Central memory CD8-positive, alpha-beta T cell (primary cell): Measurements from ENCODE around the gene GRPEL2.

ENCODE experiments used
- ATAC-seq: fragments of 150-1000 bp; cut with Tn5 transposase; replicated peaks from 2 replicates; pipeline ENCODE4 v1.10.0; 2022; ENCODE audit warnings: mild to moderate bottlenecking, moderate FRiP score, moderate number of reproducible peaks; ENCODE audit not compliant: poor library complexity, severe bottlenecking; ENCODE audit errors: extremely low read depth
- DNase-seq, 2 donors: peaks; one replicate each; pipeline ENCODE4 v3.0.0; 2021; ENCODE audit warnings: low spot score in 2 of 2
- H3K27ac Mint-ChIP-seq: one replicate; pipeline ENCODE4 v1.8.0; 2022; ENCODE audit warnings: low read depth, mild to moderate bottlenecking, moderate library complexity, mixed read lengths
- H3K27me3 Mint-ChIP-seq: one replicate; pipeline ENCODE4 v1.8.0; 2022; ENCODE audit warnings: mixed read lengths
- H3K36me3 Mint-ChIP-seq: one replicate; pipeline ENCODE4 v1.8.0; 2022; ENCODE audit warnings: mild to moderate bottlenecking, moderate library complexity, mixed read lengths; ENCODE audit not compliant: insufficient read depth
- H3K4me1 Mint-ChIP-seq: one replicate; pipeline ENCODE4 v1.8.0; 2022; ENCODE audit warnings: mixed read lengths
- H3K4me3 Mint-ChIP-seq: one replicate; pipeline ENCODE4 v1.8.0; 2022; ENCODE audit warnings: mild to moderate bottlenecking, moderate library complexity, mixed read lengths
- H3K9me3 Mint-ChIP-seq: one replicate; pipeline ENCODE4 v1.8.0; 2022; ENCODE audit warnings: mixed read lengths

GRPEL2 gene

DNA sequence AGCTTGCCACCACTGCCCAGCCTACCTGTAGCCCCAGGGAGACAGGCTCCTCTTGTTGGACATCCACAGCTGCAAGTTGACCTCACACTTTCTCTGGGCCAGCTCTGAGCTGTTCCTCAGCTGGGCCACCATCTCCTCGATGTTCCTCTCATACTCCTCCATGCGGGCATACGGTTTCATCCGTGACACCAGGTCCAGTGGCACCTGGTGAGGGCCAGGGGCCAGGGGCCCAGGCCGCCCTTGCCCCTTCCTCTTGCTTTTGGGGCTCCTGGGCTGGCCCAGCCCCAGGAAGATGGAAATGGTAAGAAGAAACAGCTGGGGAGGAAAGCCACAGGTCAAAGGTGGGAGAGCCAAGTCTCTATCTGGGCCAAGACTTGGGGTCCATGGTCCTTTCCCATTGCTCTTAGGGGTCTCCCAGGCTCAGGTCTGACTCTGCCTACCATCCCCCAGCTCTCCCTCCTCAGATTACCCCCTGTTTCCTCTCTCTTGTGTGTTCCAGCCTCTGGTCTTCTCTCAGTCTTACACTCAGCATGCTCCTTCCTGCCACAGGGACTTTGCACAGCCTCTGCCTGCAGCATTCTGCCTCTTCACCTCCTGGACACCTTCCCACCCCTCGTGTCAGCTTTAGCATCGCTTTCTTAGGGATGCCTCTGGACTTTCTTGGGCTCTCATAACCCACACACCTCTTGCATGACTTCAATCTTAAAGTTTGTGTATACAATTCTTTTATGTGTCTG, 31.6 kb downstream of the GRPEL2 start:
- Mint-ChIP-seq H3K27ac (no peak overlapping the region), H3K4me3 (no peak overlapping the region), H3K9me3 (no peaks in the 10 kb centered on the region), H3K27me3 (no peaks in the 10 kb centered on the region), H3K36me3 (no peaks in the 10 kb centered on the region), H3K4me1 (peaks cover 3% of the 10 kb centered on the region)
- ATAC-seq: no peak
- no peak for DNase-seq

DNA sequence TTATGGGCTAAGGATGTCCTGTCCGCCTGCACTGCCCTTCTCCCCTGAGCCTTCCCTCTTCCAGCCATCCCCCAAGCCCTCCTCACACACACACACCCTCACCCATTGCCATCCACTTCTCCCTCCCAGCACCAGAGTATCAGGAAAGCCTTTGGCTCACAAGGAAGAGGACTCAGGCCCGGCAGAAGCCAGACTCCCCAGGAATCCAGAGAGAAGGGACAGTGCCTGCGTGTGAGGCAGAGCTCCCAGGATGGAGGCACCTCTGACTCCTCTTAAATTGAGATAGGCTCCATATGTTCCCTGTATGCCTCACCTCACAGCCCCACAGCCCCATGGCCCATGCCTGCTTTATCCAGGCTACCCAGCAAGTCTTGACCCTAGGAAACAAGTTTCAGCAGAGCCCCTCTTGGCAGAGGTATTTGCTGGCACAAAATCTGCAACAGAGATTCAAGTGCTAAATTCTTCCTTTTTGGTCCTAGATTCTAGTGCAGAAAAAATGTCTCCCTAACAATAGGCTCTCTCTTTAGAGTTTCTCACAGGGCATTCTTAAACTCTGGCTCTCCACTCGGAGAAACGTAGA, 33.0 kb downstream of the GRPEL2 start:
- no peak for ATAC-seq
- Mint-ChIP-seq H3K27ac (no peak overlapping the region), H3K27me3 (no peaks in the 10 kb centered on the region), H3K4me3 (no peak overlapping the region), H3K4me1 (peaks cover 6% of the 10 kb centered on the region), H3K36me3 (no peaks in the 10 kb centered on the region), H3K9me3 (no peaks in the 10 kb centered on the region)
- DNase-seq: no peak

DNA sequence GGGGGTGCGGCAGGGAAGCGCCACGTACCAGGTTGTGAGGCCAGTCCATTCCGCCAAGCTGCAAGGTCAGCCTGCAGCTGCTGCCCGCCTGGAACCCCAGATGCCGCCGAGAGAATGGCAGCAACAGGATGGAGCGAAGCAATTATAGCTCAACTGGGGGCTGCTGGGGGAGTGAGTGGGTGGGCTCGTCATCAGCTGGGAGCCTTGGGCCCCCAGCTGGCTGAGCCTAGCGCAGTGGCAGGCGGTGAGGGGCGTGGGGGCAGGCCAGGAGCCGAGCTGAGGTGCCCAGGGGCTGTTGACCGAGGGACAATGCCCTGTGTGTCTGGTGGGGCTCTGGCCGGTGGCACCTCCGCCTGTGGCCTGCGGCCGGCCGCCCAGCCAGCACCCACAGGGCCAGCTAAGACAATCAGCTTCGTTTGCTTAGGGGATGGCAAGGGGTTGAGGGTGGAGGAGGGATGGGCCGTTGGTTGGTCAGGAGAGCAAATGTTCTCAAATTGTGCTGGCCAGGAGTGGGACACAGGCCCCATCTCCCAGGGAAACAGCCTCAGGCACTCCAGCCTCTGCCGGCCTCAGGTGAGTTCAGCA, 34.0 kb downstream of the GRPEL2 start, which contains the start of gene IL17B:
TSS of gene IL17B (minus strand) at position 116 of the 585 bp plus-strand sequence. CDS start at position 49, 67 bp downstream.
- ATAC-seq (no peak), DNase-seq (no peak)
- no peaks in the 10 kb centered on the region for H3K9me3 Mint-ChIP-seq
- no peaks in the 10 kb centered on the region for H3K36me3 Mint-ChIP-seq
- no peak within 1 kb of the TSS for H3K27ac Mint-ChIP-seq
- no peak within 1 kb of the TSS for H3K4me3 Mint-ChIP-seq
- peaks cover 6% of the 10 kb centered on the region for H3K4me1 Mint-ChIP-seq
- H3K27me3 Mint-ChIP-seq: no peaks in the 10 kb centered on the region

DNA sequence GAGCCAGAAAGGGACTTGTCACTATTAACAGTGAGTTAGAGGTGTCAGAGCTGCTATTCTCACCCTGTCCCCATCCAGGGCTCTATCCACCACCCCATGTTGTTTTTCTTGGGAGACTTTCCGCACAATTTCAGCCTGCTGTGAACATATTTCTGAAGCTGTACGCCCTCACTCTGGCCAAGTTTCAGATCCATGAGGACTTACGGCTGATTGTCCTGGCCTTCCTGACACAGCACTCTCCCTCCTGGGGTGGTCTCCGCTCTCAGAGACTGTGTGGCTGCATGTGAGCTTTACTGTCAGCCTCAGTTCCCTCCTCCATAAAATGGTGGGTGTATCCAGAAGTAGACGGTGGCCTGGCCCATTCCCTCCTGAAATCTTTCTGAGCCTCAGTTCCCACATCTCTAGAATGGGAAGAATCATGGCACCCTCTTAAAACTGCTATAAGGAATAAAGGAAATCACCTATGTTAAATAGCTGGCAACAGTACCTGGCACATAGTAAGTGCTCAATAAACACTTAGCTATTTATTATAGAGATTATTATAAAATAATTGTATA, 34.6 kb downstream of the GRPEL2 start:
- ATAC-seq (no peak), DNase-seq (no peak)
- H3K27me3 Mint-ChIP-seq: no peaks in the 10 kb centered on the region
- H3K36me3 Mint-ChIP-seq: no peaks in the 10 kb centered on the region
- H3K4me3 Mint-ChIP-seq: no peak overlapping the region
- H3K27ac Mint-ChIP-seq: no peak overlapping the region
- no peaks in the 10 kb centered on the region for H3K9me3 Mint-ChIP-seq
- H3K4me1 Mint-ChIP-seq: peaks cover 6% of the 10 kb centered on the region

DNA sequence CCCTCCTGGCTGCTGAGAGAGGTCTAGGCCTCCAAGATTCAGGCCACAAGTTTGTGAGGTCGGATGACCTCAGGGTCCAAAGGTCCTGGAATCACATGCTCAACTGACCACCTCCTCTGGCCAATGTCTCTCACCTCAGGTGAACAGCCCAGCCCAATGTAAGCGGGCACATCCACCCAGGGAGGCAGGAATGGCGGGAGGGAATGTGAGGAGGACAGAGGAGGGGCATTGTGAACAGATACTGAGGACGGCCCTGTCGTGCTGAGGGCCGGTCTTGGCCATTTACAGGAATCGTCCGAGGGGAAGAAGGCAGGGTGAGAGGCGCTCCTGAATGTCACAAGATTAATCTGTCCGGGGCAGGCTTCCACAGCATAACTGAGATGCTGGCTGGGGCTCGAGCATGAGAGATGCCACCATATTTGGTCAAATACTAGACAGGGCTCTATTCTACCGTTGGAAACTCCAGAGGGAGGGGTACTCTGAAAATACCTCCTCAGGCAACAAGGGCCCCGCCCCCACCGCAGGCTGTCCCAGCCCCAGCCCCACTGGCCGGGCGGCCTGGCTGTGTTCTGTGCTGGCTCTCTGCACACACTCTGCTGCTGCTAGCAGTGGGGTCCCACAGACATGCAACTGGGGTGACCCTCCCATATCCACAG, 35.3 kb downstream of the GRPEL2 start:
- DNase-seq (no peak), ATAC-seq (no peak)
- Mint-ChIP-seq H3K9me3 (no peaks in the 10 kb centered on the region), H3K27ac (no peak overlapping the region), H3K27me3 (no peaks in the 10 kb centered on the region), H3K4me1 (peaks cover 6% of the 10 kb centered on the region), H3K36me3 (no peaks in the 10 kb centered on the region), H3K4me3 (no peak overlapping the region)

DNA sequence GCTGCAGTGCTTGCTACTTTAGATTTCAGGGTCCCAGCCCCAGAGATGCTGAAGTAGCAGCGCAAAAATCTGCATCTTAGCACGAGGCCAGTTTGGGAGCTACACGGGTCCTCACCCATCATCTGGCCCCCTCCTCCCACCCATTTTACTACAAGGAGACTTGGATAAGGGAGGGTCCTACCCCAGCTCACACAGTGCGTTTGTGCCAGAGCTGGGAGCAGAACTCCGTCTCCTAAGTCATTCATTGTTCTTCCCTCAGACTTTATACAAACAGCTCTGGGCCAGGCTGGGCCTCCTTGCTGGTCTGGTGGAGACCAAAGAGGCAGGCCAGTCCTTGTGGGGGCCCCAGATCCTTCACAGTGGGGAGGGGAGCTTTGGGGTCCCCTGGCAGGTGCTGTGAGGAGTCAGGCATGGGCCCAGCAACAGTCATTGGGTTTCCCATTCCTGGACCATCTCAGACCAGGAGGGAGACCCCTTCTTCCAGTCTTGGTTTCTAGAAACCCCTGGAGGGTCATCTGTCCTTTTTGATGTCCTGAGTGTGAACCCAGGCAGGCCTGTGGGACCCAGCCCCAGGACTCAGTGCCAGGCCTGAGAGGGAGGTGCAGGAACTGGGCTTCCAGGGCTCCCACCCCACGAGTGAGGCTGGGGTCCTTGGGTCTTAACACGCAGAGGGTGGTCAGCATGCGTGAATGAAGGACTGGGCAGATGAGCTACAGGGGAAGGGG, 36.1 kb downstream of the GRPEL2 start:
- Mint-ChIP-seq H3K36me3 (no peaks in the 10 kb centered on the region), H3K9me3 (no peaks in the 10 kb centered on the region), H3K4me3 (no peak overlapping the region), H3K27me3 (no peaks in the 10 kb centered on the region), H3K4me1 (peaks cover 6% of the 10 kb centered on the region), H3K27ac (no peak overlapping the region)
- ATAC-seq: no peak
- DNase-seq: no peak

DNA sequence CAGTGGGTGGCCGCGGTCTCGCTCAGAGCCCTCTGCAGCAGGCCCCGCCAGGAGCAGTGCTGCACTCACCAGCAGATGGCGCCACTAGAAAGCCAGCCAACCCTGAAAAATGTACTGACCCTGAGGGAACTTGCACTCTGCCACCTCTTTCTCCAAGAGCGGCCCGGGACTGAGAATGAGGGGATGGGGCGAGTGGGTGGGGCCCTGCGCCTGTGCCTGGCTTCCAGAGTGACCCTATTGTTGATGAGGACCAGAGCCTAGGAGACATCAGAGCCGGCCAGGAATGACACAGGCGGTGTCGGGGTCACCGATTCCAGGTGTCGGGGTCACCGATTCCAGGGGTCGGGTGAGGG, 36.7 kb downstream of the GRPEL2 start:
- Mint-ChIP-seq H3K9me3 (no peaks in the 10 kb centered on the region), H3K4me3 (no peak overlapping the region), H3K27me3 (no peaks in the 10 kb centered on the region), H3K27ac (no peak overlapping the region), H3K36me3 (no peaks in the 10 kb centered on the region), H3K4me1 (peaks cover 6% of the 10 kb centered on the region)
- ATAC-seq: no peak
- DNase-seq: peak; percentile 35 to 59

DNA sequence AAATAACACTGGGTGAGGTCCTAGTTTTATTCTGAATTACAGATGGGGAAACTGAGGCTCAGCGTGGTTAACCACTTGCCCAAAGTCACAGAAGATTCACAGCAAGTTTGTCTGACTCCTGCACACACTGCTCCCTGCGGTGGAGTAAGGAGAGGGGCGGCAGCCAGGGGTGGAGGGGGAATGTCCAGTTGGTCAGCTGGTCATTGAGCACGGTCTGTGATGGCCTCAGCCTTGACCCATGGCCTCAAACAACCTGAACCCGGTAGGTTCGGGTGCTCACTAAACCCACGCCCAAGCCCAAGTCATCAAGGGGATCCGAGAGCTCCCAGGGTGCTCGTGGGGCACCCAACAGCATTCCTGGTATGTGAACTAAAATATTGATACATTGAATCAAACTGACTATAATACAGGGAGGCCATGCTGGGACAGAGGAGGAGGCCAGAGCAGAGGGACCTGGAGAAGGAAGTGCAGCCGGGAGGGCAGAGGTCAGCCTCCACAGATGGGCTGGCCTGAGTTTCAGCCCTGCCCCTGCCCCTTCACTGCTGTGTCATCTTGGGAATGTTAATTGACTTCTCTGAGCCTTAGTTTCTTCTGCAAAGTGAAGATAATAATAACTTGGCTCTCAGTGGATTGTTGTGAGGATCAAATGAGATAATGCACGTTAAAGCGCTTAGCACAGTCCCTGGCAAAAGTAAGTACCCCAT, 37.4 kb downstream of the GRPEL2 start:
- DNase-seq (no peak), ATAC-seq (no peak)
- H3K36me3 Mint-ChIP-seq: no peaks in the 10 kb centered on the region
- H3K9me3 Mint-ChIP-seq: no peaks in the 10 kb centered on the region
- H3K4me1 Mint-ChIP-seq: peaks cover 6% of the 10 kb centered on the region
- H3K27me3 Mint-ChIP-seq: no peaks in the 10 kb centered on the region
- no peak overlapping the region for H3K4me3 Mint-ChIP-seq
- no peak overlapping the region for H3K27ac Mint-ChIP-seq

DNA sequence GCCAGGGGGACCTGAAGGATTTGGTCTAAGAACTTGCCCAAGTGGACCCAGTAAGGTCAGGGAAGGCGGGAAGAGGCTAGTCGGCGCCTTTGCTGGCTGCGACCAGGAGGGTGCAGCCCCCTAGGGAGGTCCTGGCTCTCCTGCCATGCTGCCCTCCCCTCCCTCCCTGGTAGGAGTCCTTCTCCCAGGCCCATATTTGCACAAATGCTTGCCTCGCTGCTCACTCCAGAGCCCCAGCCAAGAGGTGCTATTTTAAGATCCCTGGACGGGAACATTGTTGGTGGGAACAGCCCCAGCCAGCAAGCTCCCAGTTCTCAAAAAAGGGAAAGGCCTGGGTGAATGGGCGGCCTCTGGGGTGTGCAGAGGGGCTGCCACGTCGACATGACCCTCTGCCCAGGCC, 38.1 kb downstream of the GRPEL2 start:
- H3K27ac Mint-ChIP-seq: no peak overlapping the region
- peaks cover 6% of the 10 kb centered on the region for H3K4me1 Mint-ChIP-seq
- no peaks in the 10 kb centered on the region for H3K36me3 Mint-ChIP-seq
- ATAC-seq (no peak), DNase-seq (no peak)
- H3K4me3 Mint-ChIP-seq: no peak overlapping the region
- H3K27me3 Mint-ChIP-seq: no peaks in the 10 kb centered on the region
- no peaks in the 10 kb centered on the region for H3K9me3 Mint-ChIP-seq

DNA sequence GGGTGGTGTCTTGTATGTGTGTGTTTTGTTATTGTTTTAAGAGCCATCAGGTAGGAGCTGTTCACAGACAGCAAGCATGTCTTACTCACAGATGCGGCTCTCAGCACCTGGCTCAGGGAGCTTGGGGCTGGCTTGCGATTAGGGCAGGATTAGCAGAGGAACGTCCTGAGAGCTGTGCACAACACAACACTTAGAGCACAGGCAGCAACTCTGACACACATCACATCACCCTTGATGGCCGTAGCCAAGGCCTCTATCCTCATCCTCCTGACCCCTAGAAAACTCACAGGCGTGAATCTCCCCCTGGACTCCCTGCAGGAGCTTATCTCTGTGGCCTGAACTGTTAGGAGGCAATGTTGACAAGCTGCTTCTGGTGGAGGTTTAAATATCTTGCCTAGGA, 40.9 kb downstream of the GRPEL2 start:
- no peak overlapping the region for H3K27ac Mint-ChIP-seq
- H3K9me3 Mint-ChIP-seq: no peaks in the 10 kb centered on the region
- DNase-seq: no peak

DNA sequence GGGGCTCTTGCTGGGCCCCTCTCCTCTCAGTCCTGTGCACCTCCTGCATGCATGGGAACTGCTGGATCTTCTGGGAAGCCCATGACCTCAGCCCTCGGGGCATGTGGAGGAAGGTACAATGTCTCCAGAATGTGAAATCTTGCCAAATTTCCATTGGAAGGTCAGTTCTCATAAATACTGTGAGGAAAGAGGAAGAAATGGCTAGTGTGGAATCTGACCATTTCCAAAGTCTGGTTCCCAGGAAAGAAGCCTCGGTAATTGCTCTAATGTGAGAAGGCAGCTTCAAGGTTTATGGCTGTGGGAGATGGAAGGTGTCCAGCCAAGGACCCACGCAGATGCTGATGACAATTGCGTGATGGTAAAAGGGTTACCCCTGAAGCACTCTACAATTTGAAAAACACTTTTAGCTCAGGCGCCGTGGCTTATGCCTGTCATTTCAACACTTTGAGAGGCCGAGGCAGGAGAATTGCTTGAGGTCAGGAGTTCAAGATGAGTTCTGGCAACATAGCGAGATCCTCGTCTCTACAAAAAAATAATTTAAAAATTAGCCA, 41.9 kb downstream of the GRPEL2 start:
- Mint-ChIP-seq H3K4me1 (peaks cover under 1% of the 10 kb centered on the region), H3K9me3 (no peaks in the 10 kb centered on the region), H3K4me3 (no peak overlapping the region), H3K27me3 (no peaks in the 10 kb centered on the region), H3K27ac (no peak overlapping the region), H3K36me3 (peaks cover 3% of the 10 kb centered on the region)
- no peak for ATAC-seq
- DNase-seq: no peak

More for the DNA sequence above, 40.9 kb downstream of the GRPEL2 start:
- ATAC-seq: no peak
- Mint-ChIP-seq H3K4me3 (no peak overlapping the region), H3K4me1 (peaks cover 6% of the 10 kb centered on the region), H3K36me3 (peaks cover 3% of the 10 kb centered on the region), H3K27me3 (no peaks in the 10 kb centered on the region)
